OCI-LY7 (cell line): ENCODE data around the gene SNF8. TPM values are rescaled to one million over a fixed set of nuclear protein-coding genes. Genes with fewer than 3 reads are reported as not detected.

Experiments
- BruUV-seq: library from RNA; stranded (reverse); fragments of 400-500 nt; replicated peaks from 2 replicates; lab custom pipeline; 2021; lab: Mats Ljungman, UMichigan
- CTCF ChIA-PET: fragments of 300-600 bp; sonication (Branson Sonifier 250); formaldehyde crosslinking; loops from one replicate; lab custom pipeline; 2022; ENCODE audit warnings: antibody characterized with exemption; ENCODE audit not compliant: unreplicated experiment; lab: Charles Lee
- POLR2A ChIA-PET: fragments of 300-600 bp; sonication (Branson Sonifier 250); formaldehyde crosslinking; loops from one replicate; lab custom pipeline; 2022; ENCODE audit warnings: antibody characterized with exemption; lab: Charles Lee
- DNase-seq: peaks from one replicate; pipeline ENCODE4 v3.0.0-alpha.2; 2015; ENCODE audit warnings: low spot score
- H2AFZ ChIP-seq: fragments of 200-600 bp; sonication (generic), shearing (Covaris generic); 2 replicates; pipeline ENCODE4 v1.6.1; 2014; ENCODE audit warnings: mild to moderate bottlenecking, antibody characterized with exemption, low read length, moderate library complexity
- H3K27ac ChIP-seq: fragments of 200-600 bp; sonication (generic); 2 replicates; pipeline ENCODE4 v1.5.1; 2014; ENCODE audit warnings: mixed run types, low read depth, mild to moderate bottlenecking, moderate library complexity, low read length, inconsistent platforms; ENCODE audit not compliant: poor library complexity, severe bottlenecking
- H3K36me3 ChIP-seq: fragments of 200-600 bp; sonication (generic); 2 replicates; pipeline ENCODE4 v1.6.1; 2014; ENCODE audit warnings: mild to moderate bottlenecking, antibody characterized with exemption, low read length, moderate library complexity, mixed read lengths; ENCODE audit not compliant: insufficient read depth
- H3K4me1 ChIP-seq: fragments of 200-600 bp; sonication (generic); 2 replicates; pipeline ENCODE4 v1.5.1; 2014; ENCODE audit warnings: mild to moderate bottlenecking, low read length; ENCODE audit not compliant: insufficient read depth, poor library complexity, severe bottlenecking
- H3K4me2 ChIP-seq: fragments of 200-600 bp; sonication (generic); 2 replicates; pipeline ENCODE4 v1.6.1; 2014; ENCODE audit warnings: mild to moderate bottlenecking, low read length
- H3K4me3 ChIP-seq: fragments of 200-600 bp; sonication (generic); 2 replicates; pipeline ENCODE4 v1.5.1; 2014; ENCODE audit warnings: mild to moderate bottlenecking, low read depth, low read length; ENCODE audit not compliant: poor library complexity, severe bottlenecking
- H3K79me2 ChIP-seq: fragments of 200-600 bp; sonication (generic); 2 replicates; pipeline ENCODE4 v1.6.1; 2016; ENCODE audit warnings: low read depth, mild to moderate bottlenecking, low read length, moderate library complexity, mixed read lengths; ENCODE audit not compliant: insufficient read depth
- H3K9me2 ChIP-seq: fragments of 200-600 bp; sonication (generic); 2 replicates; pipeline ENCODE4 v1.6.1; 2016; ENCODE audit warnings: mild to moderate bottlenecking, low read length, mixed read lengths; ENCODE audit not compliant: insufficient read depth
- H3K9me3 ChIP-seq: fragments of 200-600 bp; sonication (generic); 2 replicates; pipeline ENCODE4 v1.6.1; 2014; ENCODE audit warnings: mild to moderate bottlenecking, mixed run types, low read length, mixed read lengths
- H4K20me1 ChIP-seq: fragments of 200-600 bp; sonication (generic); 2 replicates; pipeline ENCODE4 v1.6.1; 2014; ENCODE audit warnings: mild to moderate bottlenecking, antibody characterized with exemption, low read length, moderate library complexity, mixed read lengths; ENCODE audit not compliant: insufficient read depth
- CTCF ChIP-seq: fragments of 200-600 bp; sonication (generic); conservative IDR thresholded peaks from 2 replicates; pipeline ENCODE4 v1.5.1; 2014; ENCODE audit warnings: mild to moderate bottlenecking, antibody characterized with exemption, low read length, moderate library complexity, mixed read lengths
- EZH2phosphoT487 ChIP-seq: fragments of 200-600 bp; sonication (generic); IDR thresholded peaks from 2 replicates; pipeline ENCODE4 v1.6.1; 2018; ENCODE audit warnings: low read depth, borderline replicate concordance, mild to moderate bottlenecking, mixed run types, antibody characterized with exemption, low read length, moderate library complexity, mixed read lengths
- intact Hi-C: fragments of 100-400 bp; cut with micrococcal nuclease; formaldehyde crosslinking; loops from one replicate; pipeline ENCODE4 v1.10.0; 2022; ENCODE audit not compliant: unreplicated experiment
- total RNA-seq, 2 experiments: library from RNA; depleted of rRNA in 1 of 2; stranded (reverse); fragments of >200 nt in 1 of 2; shearing (Covaris generic) in 1 of 2; gene quantifications; 2 replicates each; pipeline ENCODE4 v1.2.3, GENCODE V29; 2014 to 2022

Gene SNF8
- total RNA-seq, 2 experiments from 2014 or later: 45.8 to 92.2 TPM

- H3K9me3 ChIP-seq: no peaks in the 10 kb centered on the region
- H3K9me2 ChIP-seq: no peaks in the 10 kb centered on the region
- H3K4me1 ChIP-seq: no peaks in the 10 kb centered on the region
- no peak overlapping the region for H2AFZ ChIP-seq
- ChIA-PET CTCF (no interaction called here), POLR2A (no interaction called here)
- DNase-seq: no peak
- BruUV-seq: no TSS peak
- H3K4me3 ChIP-seq: no peak overlapping the region
- no peak overlapping the region for H3K4me2 ChIP-seq
- TF ChIP-seq EZH2phosphoT487 (no peak), CTCF (no peak)
- intact Hi-C loops: no loop called here
- peaks cover 92% of the 10 kb centered on the region for H3K36me3 ChIP-seq
- no peak overlapping the region for H3K27ac ChIP-seq
- no peaks in the 10 kb centered on the region for H3K79me2 ChIP-seq
- no peaks in the 10 kb centered on the region for H4K20me1 ChIP-seq
Observed at GRCh38 chr17:48933035-48933434, 11.6 kb downstream of the SNF8 start.

- H3K36me3 ChIP-seq: peaks cover 96% of the 10 kb centered on the region
Observed at GRCh38 chr17:48930435-48930873, 14.2 kb downstream of the SNF8 start.

More at GRCh38 chr17:48930435-48930873, 14.2 kb downstream of the SNF8 start:
- Histone ChIP-seq H3K4me2 (no peak overlapping the region), H3K4me3 (no peak overlapping the region), H2AFZ (no peak overlapping the region), H4K20me1 (no peaks in the 10 kb centered on the region), H3K27ac (no peak overlapping the region), H3K9me2 (no peaks in the 10 kb centered on the region), H3K4me1 (no peaks in the 10 kb centered on the region), H3K9me3 (no peaks in the 10 kb centered on the region), H3K79me2 (no peaks in the 10 kb centered on the region)
- POLR2A ChIA-PET: interaction anchor here (0.5 to 1.3 kb wide), 3 partner anchors 14 to 69 kb away, joined by 3 to 4 read pairs (median 3); partner anchors contain the start of gene SNF8
- CTCF ChIA-PET: no interaction called here
- no peak for DNase-seq
- no TSS peak for BruUV-seq
- TF ChIP-seq CTCF (no peak), EZH2phosphoT487 (no peak)
- intact Hi-C loops: no loop called here
